ENCODE measurements around the gene PPT1. TPM values are rescaled to one million over a fixed set of nuclear protein-coding genes. Genes with fewer than 3 reads are reported as not detected.
A peak's percentile ranks its signal among the peaks of the same experiment; 100 is the strongest.

The PPT1 gene
- total and polyA plus RNA-seq, 12 donors = 31.5 to 71.3 (median 37.1) TPM

DNA sequence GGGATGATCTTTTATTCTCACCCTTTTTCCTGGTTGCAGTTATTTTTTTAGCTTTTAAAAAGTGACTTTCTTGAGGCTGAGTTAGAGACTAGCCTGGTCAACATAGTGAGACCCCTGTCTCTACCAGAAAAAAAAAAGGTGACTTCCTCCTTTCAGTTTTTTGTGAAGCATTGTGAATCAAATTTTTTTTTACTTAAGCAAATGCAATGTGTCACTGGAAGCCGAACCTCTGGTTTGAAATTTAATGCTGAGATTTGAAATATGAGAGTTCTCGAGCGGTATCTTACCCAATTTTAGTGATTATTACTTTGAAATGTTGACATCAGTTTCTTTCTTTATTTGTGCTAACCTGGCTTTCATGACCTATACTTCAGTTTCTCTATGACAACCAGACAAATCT lies 52.9 kb downstream of the PPT1 start:
- Histone ChIP-seq H3K27ac (peak overlapping the region in 1 of 10 donors; percentile 100), H3K9me3 (no peaks in the 10 kb centered on the region), H3K4me3 (peak overlapping the region in 1 of 10 donors; percentile 98), H3K27me3 (no peaks in the 10 kb centered on the region), H3K4me1 (peaks cover 6 to 85% (median 69%) of the 10 kb centered on the region in 9 donors), H3K36me3 (peaks cover 0 to 68% (median 0%) of the 10 kb centered on the region in 9 donors)
- intact Hi-C loops (cut with DNase I) = no loop called here
- DNase-seq (no peak), ATAC-seq (no peak)
- TF ChIP-seq, protein P1, sequence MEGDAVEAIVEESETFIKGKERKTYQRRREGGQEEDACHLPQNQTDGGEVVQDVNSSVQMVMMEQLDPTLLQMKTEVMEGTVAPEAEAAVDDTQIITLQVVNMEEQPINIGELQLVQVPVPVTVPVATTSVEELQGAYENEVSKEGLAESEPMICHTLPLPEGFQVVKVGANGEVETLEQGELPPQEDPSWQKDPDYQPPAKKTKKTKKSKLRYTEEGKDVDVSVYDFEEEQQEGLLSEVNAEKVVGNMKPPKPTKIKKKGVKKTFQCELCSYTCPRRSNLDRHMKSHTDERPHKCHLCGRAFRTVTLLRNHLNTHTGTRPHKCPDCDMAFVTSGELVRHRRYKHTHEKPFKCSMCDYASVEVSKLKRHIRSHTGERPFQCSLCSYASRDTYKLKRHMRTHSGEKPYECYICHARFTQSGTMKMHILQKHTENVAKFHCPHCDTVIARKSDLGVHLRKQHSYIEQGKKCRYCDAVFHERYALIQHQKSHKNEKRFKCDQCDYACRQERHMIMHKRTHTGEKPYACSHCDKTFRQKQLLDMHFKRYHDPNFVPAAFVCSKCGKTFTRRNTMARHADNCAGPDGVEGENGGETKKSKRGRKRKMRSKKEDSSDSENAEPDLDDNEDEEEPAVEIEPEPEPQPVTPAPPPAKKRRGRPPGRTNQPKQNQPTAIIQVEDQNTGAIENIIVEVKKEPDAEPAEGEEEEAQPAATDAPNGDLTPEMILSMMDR (IDR thresholded peaks at IDR 0.05) = no peak
- 76 to 80% methylated on average over 3 of the region's 3 CpGs for WGBS, 2 donors

DNA sequence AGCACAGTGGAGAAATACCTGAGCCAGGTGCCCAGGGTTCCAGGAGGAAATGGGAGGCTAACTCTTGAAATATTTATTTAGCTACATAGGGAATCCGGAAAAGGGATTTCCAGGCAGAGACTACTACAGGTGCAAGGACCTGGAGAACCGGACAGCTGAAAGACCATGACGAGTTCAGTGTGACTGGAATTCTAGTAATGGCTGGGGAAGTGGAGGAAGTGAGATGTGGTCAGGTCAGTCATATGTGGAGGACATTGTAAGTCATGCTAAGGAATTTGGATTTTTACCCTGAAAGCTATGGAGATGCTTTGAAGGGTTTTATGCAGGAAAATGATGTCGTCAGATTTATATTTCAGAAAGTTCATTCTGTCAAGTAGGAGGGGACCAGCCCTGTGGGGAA lies 54.7 kb downstream of the PPT1 start:
- Histone ChIP-seq H3K4me1 (peaks cover 6 to 85% (median 72%) of the 10 kb centered on the region in 9 donors), H3K9me3 (no peaks in the 10 kb centered on the region), H3K4me3 (peak overlapping the region in 8 of 10 donors; percentile 6 to 99 (median 92)), H3K36me3 (peaks cover 0 to 50% (median 0%) of the 10 kb centered on the region in 9 donors), H3K27ac (peak overlapping the region in 2 of 10 donors; percentile 100), H3K27me3 (no peaks in the 10 kb centered on the region)
- no peak for DNase-seq
- ATAC-seq = no peak
- intact Hi-C loops (cut with DNase I) = no loop called here
- TF ChIP-seq, protein P1 (IDR thresholded peaks at IDR 0.05) = no peak
- WGBS, 2 donors = 65 to 74% methylated on average over 4 of the region's 4 CpGs

DNA sequence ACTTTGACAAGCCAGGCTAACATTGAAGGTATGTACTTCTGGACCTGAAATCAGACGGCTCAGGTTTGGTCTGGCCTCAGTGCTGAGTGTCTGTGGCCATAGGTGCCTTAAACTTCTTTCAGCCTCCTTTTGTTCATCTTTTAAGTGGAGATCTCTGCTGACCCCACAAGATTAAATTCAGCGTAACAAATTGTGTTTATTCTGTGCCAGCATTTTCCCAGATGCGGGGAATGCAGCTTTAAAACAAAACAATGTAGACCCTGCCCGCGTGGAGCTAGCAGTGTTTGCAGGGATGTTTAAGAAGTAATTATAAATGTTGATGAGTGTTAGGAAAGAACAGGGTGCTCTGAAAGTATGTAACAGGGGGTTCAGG lies 55.6 kb downstream of the PPT1 start:
- H3K4me1 ChIP-seq = peaks cover 6 to 85% (median 75%) of the 10 kb centered on the region in 9 donors
- intact Hi-C loops (cut with DNase I) = loop anchor here in 1 of 10 donors (2.0 kb wide), 1 partner anchor 17 kb away; no protein-coding TSS in a partner anchor
- H3K27ac ChIP-seq = peak overlapping the region in 9 of 10 donors; percentile 97 to 100 (median 100)
- H3K4me3 ChIP-seq = peak overlapping the region; percentile 64 to 99 (median 91)
- WGBS, 2 donors = 27 to 30% methylated on average over 5 of the region's 5 CpGs
- DNase-seq (no peak), ATAC-seq (no peak)
- H3K9me3 ChIP-seq = no peaks in the 10 kb centered on the region
- H3K27me3 ChIP-seq = no peaks in the 10 kb centered on the region
- TF ChIP-seq, protein P1 (IDR thresholded peaks at IDR 0.05) = no peak
- H3K36me3 ChIP-seq = peaks cover 0 to 41% (median 0%) of the 10 kb centered on the region in 9 donors

DNA sequence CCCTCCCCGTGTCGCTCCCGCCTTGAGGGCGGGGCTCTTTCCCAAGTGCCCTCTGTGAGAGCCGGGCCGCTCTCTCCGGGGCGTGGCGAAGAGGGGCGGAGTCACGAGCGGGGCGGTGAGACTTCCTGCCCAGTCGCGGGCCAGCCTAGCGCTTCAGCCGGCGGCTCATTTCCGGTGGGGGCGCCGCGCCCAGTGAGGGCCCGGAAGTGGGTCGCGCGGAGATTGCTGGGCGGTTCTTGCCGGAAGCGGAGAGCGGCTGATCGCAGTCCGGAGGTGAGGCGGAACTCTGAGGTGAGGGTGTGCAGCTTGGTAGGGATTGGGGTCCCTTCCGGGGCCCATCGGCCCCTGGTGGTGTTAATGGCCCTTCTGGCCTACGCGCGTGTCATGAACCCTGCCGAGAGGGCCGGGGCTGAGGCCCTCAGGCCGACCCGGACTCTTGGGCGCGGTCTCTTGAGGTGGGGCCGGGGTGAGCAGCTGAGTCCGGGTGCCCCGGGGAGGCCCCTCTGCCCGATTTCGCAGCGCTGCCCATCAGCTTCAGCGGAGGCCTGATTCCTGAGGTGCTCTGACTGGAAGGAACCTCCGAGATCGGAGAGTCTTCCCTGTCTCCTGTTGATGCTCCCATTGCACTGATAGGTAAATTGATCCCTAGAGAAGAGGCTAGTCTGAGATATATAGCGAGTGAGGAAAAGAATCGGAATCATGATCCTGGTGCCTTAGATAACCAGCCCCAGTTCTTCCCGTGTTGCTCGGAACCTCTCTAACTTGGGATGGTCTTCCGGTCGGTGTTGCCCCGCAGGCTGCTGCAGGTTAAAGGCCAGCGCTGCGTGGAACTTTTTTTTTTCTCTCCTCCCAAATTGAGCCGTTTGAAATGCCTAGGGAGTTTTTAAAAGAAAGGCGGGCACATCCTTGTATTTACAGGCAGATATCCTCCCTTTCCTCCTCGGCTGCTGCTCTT lies 56.3 kb downstream of the PPT1 start, which contains the start of gene CAP1:
TSS of gene CAP1 (plus strand) at position 219 of the 955 bp plus-strand sequence. CDS start 18,618 bp downstream, outside the sequence.
- peaks cover 0 to 34% (median 0%) of the 10 kb centered on the region in 9 donors for H3K36me3 ChIP-seq
- 0% methylated on average over 65 of the region's 65 CpGs for WGBS, 2 donors
- H3K9me3 ChIP-seq = no peaks in the 10 kb centered on the region
- TF ChIP-seq, protein P1 (IDR thresholded peaks at IDR 0.05) = no peak
- peak within 1 kb of the TSS; percentile 64 to 99 (median 91) for H3K4me3 ChIP-seq
- H3K27me3 ChIP-seq = no peaks in the 10 kb centered on the region
- peak within 1 kb of the TSS; percentile 97 to 100 (median 100) for H3K27ac ChIP-seq
- DNase-seq = peak; percentile 99 to 100
- intact Hi-C loops (cut with DNase I) = loop anchor here in 1 of 10 donors (2.0 kb wide), 1 partner anchor 18 kb away; no protein-coding TSS in a partner anchor
- peak; percentile 94 to 97 (median 96) for ATAC-seq
- H3K4me1 ChIP-seq = peaks cover 6 to 85% (median 75%) of the 10 kb centered on the region in 9 donors
